HPDE6-E6E7 (cell line): ENCODE results near the gene MSI2.

ENCODE experiments used
- DNase-seq: peaks from one replicate; pipeline ENCODE4 v3.0.0; 2011; ENCODE audit warnings: missing footprints; ENCODE audit errors: extremely low spot score

MSI2 gene

GRCh38 chr17:57522042-57523005 is 266.0 kb downstream of the MSI2 start:
- DNase-seq: no peak

DNA sequence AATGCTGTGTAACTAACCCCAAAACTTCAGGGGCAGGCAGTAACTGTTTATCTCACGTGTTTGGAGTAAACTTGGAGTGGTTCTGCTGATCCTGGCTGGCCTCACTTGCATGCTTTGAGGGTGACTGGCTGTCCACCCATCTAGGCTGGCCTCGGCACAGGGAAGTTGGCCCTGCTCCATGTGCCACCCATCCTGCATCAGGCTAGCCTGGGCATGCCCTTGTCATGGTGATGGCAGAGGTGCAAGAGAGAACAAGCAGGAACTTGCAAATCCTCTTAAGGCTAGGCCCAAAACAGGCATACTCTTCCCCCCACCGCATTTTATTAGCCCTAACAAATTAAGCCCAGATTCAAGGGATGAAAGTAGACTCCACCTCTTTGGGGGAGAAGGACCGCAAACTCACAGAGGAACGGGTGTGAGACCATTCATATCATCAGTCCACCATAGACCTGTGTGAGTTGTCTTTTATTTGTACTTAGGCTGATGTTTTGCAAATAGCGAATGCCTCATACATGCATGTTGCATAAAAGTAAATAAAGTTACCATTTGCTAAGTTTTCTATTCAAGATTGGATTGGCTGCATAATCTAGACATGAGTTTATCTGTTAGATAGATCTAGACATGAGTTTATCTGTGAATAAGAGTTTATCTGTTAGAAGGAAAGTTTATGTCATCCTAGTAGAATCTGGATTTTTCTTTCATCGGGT is 267.8 kb downstream of the MSI2 start:
- peak; percentile 81 for DNase-seq

DNA sequence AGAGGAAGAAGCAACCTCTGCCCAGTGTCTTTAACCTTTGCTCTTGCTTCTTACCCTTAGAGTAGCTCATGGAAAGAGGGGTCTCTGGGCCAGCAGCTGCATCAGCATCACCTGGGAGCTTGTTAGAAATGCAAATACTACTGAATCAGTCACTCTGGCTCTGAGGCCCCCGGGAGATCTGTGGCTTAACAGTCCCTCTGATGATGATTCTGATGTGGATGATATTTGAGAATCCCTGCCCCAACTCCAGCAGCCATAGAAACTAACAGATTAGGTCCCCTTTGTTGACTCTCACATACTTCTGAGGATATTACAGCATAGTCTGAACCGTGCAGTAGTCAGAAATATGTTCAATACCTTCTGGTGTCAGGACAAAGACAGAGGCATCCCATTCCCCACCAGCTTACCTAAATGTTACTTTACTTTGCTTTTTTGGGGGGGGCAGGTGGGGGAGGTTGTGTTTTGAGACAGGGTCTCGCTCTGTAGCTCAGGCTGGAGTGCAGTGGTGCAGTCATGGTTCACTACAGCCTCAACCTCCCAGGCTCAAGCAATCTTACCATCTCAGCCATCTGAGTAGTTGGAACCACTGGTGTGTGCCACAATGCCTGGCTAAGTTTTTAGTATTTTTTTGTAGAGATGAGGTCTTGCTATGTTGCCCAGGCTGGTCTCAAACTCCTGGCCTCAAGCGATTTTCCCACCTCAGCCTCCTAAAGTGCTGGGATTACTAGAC is 268.7 kb downstream of the MSI2 start:
- no peak for DNase-seq

- DNase-seq: no peak
Measured at GRCh38 chr17:57527221-57528057, 271.1 kb downstream of the MSI2 start.

DNA sequence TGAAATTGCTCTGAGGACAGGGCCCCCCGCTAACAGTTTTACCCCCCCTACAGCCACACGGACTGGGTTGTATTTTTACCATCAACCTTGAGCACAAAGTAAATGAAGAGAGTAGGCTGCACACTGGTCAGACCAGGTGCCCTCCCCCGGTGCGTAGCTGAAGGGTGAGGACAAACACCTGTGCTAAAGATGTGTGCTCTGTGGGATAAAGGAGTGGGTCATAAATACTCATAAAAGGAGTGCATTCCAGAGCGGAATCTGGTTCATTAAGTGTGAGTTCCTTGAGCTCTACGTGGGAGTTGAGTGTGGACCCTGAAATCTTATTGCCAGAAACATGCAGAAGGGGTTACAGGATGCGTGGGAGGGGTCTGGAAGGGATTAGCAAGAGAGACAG is 271.7 kb downstream of the MSI2 start:
- DNase-seq: no peak

DNA sequence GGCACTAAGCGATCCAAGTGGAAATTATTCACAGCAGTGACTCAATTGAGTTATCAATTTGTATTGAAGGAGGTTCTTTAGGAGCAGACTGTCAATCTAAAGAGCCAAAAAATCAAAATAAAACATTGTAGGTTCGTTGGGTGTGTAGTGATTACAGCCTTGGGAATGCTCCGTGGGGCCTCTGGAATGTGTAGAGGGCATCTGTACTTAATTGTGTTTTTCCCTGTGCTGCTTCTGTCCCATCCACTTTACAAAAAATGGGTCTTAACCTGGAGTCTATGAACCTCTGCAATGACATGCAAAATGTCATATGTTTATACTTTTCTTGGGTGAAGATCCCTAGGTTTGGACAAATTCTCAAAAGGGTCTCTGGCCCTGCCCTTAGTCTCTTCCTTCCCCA is 273.7 kb downstream of the MSI2 start:
- DNase-seq: no peak

GRCh38 chr17:57530508-57530907 is 274.2 kb downstream of the MSI2 start:
- DNase-seq: no peak

- DNase-seq: no peak
Measured at GRCh38 chr17:57531078-57531477, 274.8 kb downstream of the MSI2 start.

DNA sequence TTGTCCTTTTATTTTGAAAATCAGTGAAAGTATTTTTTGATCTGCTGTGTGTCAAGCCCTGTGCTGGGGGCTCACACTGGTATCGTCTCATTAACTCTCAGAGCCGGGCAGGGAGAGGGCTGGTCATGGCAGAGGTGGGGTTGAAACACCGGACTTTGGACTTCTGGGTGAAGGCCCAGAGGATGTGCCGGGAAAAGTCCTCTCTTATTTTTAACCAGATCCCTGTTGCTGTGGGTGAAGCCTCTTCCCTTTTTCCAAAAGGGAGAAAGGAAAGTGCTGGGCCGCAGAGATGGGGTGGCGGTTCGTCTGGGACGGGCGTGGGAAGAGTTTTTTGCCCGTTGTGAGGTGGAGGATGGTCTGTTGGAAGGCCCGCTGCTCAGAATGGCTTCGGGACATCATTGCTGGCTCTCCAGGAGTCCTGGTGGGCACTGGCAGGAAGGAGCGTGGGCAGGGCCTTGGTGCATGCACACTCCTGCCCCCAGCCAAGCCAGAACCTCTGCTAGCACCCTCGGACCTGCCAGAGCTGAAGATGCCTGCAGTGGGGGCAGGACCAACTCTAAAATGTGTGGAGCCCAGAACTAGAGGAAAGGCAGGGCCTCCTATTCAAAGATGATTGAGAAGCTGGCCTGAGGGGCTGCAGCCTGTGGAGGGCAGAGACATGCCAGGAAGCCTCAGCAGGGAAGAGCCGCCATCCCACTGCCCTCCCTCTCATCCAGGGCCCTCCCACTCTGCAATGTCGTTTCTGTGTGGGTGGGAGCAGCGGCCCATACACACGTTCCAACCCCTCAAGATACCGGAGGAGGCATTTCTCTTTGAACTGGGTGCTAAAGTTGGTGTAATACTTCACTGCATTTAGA is 275.6 kb downstream of the MSI2 start:
- DNase-seq: no peak

GRCh38 chr17:57532556-57532955 is 276.2 kb downstream of the MSI2 start:
- DNase-seq: no peak

- DNase-seq: no peak
Measured at GRCh38 chr17:57532966-57533365, 276.6 kb downstream of the MSI2 start.

GRCh38 chr17:57533684-57534305 is 277.5 kb downstream of the MSI2 start:
- DNase-seq: no peak

- no peak for DNase-seq
Measured at GRCh38 chr17:57534863-57535248, 278.5 kb downstream of the MSI2 start.

GRCh38 chr17:57535249-57535966 is 279.1 kb downstream of the MSI2 start:
- no peak for DNase-seq

DNA sequence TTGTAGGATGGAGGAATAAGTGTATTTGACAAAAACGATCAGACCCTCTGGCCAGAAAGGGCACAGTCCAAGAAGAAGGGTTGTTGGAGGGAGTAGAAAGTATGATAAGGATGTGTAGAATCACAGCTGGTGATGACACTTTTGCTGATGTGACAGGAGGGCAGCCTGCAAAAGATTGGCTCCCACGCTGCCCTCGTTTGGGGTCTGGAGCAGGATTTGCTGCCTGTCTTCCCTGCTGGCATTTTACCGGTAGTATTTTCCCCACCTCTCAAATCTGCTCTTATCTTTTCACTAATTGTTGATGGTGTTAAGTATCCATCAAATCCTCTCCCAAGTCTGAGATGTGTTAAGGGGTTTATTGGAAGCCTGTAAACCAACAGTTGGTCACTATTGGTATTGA is 280.0 kb downstream of the MSI2 start:
- DNase-seq: no peak

- DNase-seq: no peak
Measured at GRCh38 chr17:57536789-57537523, 280.6 kb downstream of the MSI2 start.

GRCh38 chr17:57537524-57538410 is 281.4 kb downstream of the MSI2 start:
- no peak for DNase-seq
